Measurements from ENCODE around the gene RNF149.

Gene RNF149

DNA sequence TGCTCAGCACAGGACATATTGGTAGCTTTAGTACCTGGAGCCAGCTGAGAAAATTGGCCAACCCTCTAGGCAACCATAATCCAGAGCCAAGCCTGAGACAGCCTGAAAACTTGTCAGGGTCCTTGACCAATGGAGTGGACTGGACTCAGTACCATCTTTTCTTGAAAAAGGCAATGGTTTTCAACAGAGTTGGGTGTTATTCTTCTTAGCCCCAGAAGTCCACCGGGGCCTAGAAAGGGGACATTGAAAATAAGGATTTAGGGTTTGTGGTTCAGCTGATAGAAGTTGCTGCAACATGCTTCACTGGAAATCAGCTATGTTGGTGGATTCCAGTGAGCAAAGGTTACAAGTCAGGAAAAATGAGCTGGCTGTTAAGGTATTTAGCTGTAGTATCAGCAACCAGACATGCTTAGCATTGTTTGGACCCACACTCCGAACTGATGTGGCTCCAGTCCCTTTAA, 77.9 kb downstream of the RNF149 start:
- DNase-seq: no peak
